GM12878 (cell line): ENCODE measurements around the gene NOP9. TPM values are rescaled to one million over a fixed set of nuclear protein-coding genes. Genes with fewer than 3 reads are reported as not detected.

Source experiments
- ATF3 ChIP-seq: IDR thresholded peaks from 2 replicates; pipeline ENCODE4 v1.6.1; 2011; ENCODE audit warnings: low read depth, mild to moderate bottlenecking, low read length, moderate library complexity, borderline replicate concordance; ENCODE audit errors: extremely low read depth
- CBFB ChIP-seq: IDR thresholded peaks from 2 replicates; pipeline ENCODE4 v1.6.1; 2016; ENCODE audit warnings: antibody characterized with exemption, low read depth
- GABPA ChIP-seq: IDR thresholded peaks from 2 replicates; pipeline ENCODE4 v1.6.1; 2014; ENCODE audit warnings: antibody characterized with exemption, low read depth, mild to moderate bottlenecking, inconsistent platforms
- IKZF1 ChIP-seq: fragments of 450-650 bp; conservative IDR thresholded peaks from 2 replicates; pipeline ENCODE4 v1.6.1; 2017; ENCODE audit warnings: antibody characterized with exemption, mild to moderate bottlenecking
- IRF5 ChIP-seq: fragments of 450-650 bp; IDR thresholded peaks from 2 replicates; pipeline ENCODE4 v1.6.1; 2017; ENCODE audit warnings: borderline replicate concordance
- NR2C1 ChIP-seq: fragments of 450-650 bp; IDR thresholded peaks from 2 replicates; pipeline ENCODE4 v1.6.1; 2017; ENCODE audit warnings: antibody characterized with exemption, mild to moderate bottlenecking, moderate library complexity
- POU2F2 ChIP-seq: IDR thresholded peaks from 3 replicates; pipeline ENCODE4 v1.6.1; 2011; ENCODE audit warnings: low read depth, mild to moderate bottlenecking, low read length, borderline replicate concordance
- RFX5 ChIP-seq: IDR thresholded peaks from 2 replicates; pipeline ENCODE4 v1.6.1; 2011; ENCODE audit warnings: low read depth, low read length, improper control_type of control experiment
- SIN3A ChIP-seq: IDR thresholded peaks from 2 replicates; pipeline ENCODE4 v1.6.1; 2012; ENCODE audit warnings: low read depth, low read length, improper control_type of control experiment
- USF2 ChIP-seq: IDR thresholded peaks from 2 replicates; pipeline ENCODE4 v1.6.1; 2011; ENCODE audit warnings: low read depth, low read length, improper control_type of control experiment, borderline replicate concordance
- ZBTB33 ChIP-seq: fragments of 450-650 bp; IDR thresholded peaks from 2 replicates; pipeline ENCODE4 v1.6.1; 2017; ENCODE audit warnings: mild to moderate bottlenecking
- ZNF207 ChIP-seq: fragments of 450-650 bp; IDR thresholded peaks from 2 replicates; pipeline ENCODE4 v1.6.1; 2014; ENCODE audit warnings: antibody characterized with exemption, mild to moderate bottlenecking, borderline replicate concordance
- ZNF687 ChIP-seq: fragments of 450-650 bp; IDR thresholded peaks from 2 replicates; pipeline ENCODE4 v1.6.1; 2017; ENCODE audit warnings: mild to moderate bottlenecking, moderate library complexity
- polyA plus RNA-seq, 11 experiments: library from polyadenylated mRNA; depleted of rRNA in 4 of 11; unstranded in 6 of 11; stranded (reverse) in 5 of 11; fragments of >200 nt; fragmentation: Nextera tagmentation in 4 of 11; fragmentation: Illumina TruSeq in 1 of 11; extraction: Ambion mirVana in 4 of 11; extraction: Trizol in 1 of 11; gene quantifications; 1 replicate in 1 of 11; 2 replicates in 10 of 11; pipeline versions ENCODE4 v1.2.1 to v1.2.3, GENCODE V29; 2011 to 2016; ENCODE audit warnings: inconsistent platforms in 2 of 11, missing spikeins in 2 of 11, low read depth in 1 of 11
- total RNA-seq, 4 experiments: library from RNA; depleted of rRNA in 3 of 4; stranded (reverse); fragments of >200 nt in 3 of 4; fragmentation: Illumina TruSeq in 1 of 4; extraction: Trizol in 1 of 4; gene quantifications; 2 replicates each; pipeline versions ENCODE4 v1.2.1 to v1.2.3, GENCODE V29; 2013 to 2021
- TF ChIP-seq, protein P1 (sequence below): fragments of 450-650 bp; formaldehyde crosslinking; IDR thresholded peaks from 2 replicates; pipeline ENCODE4 v1.5.0; 2022; ENCODE audit warnings: mild to moderate bottlenecking, missing genetic modification characterization

Gene NOP9
- total and polyA plus RNA-seq, 10 of the 15 experiments (the other 5 are each of a cell fraction or from before 2014, with no cell fraction given) = 2.4 to 43.9 (median 20.3) TPM

GRCh38 chr14:24299255-24300191 lies at the start of gene NOP9, which contains the start of gene DHRS1 (continued):
- TF ChIP-seq, protein P1, sequence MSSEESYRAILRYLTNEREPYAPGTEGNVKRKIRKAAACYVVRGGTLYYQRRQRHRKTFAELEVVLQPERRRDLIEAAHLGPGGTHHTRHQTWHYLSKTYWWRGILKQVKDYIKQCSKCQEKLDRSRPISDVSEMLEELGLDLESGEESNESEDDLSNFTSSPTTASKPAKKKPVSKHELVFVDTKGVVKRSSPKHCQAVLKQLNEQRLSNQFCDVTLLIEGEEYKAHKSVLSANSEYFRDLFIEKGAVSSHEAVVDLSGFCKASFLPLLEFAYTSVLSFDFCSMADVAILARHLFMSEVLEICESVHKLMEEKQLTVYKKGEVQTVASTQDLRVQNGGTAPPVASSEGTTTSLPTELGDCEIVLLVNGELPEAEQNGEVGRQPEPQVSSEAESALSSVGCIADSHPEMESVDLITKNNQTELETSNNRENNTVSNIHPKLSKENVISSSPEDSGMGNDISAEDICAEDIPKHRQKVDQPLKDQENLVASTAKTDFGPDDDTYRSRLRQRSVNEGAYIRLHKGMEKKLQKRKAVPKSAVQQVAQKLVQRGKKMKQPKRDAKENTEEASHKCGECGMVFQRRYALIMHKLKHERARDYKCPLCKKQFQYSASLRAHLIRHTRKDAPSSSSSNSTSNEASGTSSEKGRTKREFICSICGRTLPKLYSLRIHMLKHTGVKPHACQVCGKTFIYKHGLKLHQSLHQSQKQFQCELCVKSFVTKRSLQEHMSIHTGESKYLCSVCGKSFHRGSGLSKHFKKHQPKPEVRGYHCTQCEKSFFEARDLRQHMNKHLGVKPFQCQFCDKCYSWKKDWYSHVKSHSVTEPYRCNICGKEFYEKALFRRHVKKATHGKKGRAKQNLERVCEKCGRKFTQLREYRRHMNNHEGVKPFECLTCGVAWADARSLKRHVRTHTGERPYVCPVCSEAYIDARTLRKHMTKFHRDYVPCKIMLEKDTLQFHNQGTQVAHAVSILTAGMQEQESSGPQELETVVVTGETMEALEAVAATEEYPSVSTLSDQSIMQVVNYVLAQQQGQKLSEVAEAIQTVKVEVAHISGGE (CRISPR knock-in tag) = no peak
- TF ChIP-seq ZNF687 (peak; percentile 67; the same call in 1 of the 2 replicates), CBFB (no peak), IKZF1 (0 out of 2 replicates have a peak, but pooled peaks have one; percentile 57), POU2F2 (peak; percentile 50; the same call in 2 of the 3 replicates), ZNF207 (no peak), ZBTB33 (no peak), ATF3 (peak; percentile 93), IRF5 (no peak), USF2 (no peak), NR2C1 (peak; percentile 23; the same call in 1 of the 2 replicates), GABPA (0 out of 2 replicates have a peak, but pooled peaks have one; percentile 29), RFX5 (no peak), SIN3A (peak; percentile 95; the same call in 1 of the 2 replicates)
